Transverse colon (tissue), 3 donors: ENCODE measurements around the gene HHIP.

Experiments used
- EP300 ChIP-seq: sonication (generic); formaldehyde crosslinking; IDR thresholded peaks from one replicate; pipeline ENCODE4 v1.6.1; 2017; ENCODE audit warnings: antibody characterized with exemption, low read depth
- TF ChIP-seq, protein P1 (sequence below), 5 experiments: fragments of 200-600 bp in 3 of 5; fragments of 450-650 bp in 2 of 5; sonication (generic) in 3 of 5; IDR thresholded peaks; 1 replicate in 2 of 5; 2 replicates in 3 of 5; pipeline ENCODE4 v1.5.1; 2016 to 2017; ENCODE audit warnings: antibody characterized with exemption in 5 of 5, inconsistent platforms in 3 of 5, mild to moderate bottlenecking in 2 of 5, moderate library complexity in 1 of 5

DNA sequence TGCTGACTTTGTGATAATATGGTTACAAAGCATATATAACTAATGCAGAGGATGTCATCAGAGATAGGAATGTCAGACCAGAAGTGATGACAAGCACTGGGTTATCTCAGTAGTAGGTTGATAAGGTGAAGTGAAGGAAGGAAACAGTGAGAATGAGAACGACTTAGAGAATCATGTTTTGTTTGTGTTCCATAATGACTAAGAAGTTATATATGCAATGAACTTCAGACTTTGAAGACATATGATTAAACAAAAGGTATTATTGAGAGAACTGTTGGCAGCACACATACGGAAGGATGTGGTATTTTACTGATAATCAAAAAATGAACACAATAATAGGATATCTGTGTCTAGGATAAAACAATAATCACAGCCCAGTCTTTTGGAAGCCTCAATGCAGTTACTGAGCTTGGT is 18.3 kb upstream of the HHIP start:
- TF ChIP-seq EP300: no peak
- TF ChIP-seq, protein P1, sequence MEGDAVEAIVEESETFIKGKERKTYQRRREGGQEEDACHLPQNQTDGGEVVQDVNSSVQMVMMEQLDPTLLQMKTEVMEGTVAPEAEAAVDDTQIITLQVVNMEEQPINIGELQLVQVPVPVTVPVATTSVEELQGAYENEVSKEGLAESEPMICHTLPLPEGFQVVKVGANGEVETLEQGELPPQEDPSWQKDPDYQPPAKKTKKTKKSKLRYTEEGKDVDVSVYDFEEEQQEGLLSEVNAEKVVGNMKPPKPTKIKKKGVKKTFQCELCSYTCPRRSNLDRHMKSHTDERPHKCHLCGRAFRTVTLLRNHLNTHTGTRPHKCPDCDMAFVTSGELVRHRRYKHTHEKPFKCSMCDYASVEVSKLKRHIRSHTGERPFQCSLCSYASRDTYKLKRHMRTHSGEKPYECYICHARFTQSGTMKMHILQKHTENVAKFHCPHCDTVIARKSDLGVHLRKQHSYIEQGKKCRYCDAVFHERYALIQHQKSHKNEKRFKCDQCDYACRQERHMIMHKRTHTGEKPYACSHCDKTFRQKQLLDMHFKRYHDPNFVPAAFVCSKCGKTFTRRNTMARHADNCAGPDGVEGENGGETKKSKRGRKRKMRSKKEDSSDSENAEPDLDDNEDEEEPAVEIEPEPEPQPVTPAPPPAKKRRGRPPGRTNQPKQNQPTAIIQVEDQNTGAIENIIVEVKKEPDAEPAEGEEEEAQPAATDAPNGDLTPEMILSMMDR (IDR thresholded peaks at IDR 0.05): no peak
